Endothelial cell (in vitro differentiated cells): Measurements from ENCODE around the gene ZFAND3. TPM values are rescaled to one million over a fixed set of nuclear protein-coding genes. Genes with fewer than 3 reads are reported as not detected.

Experiments used
- DNase-seq: peaks from one replicate; pipeline ENCODE4 v3.0.0; 2021; ENCODE audit warnings: low spot score
- H3K27ac Mint-ChIP-seq: one replicate; pipeline ENCODE4 v1.8.0; 2021; ENCODE audit warnings: mixed read lengths, inconsistent platforms; ENCODE audit not compliant: unreplicated experiment
- H3K27me3 Mint-ChIP-seq: one replicate; pipeline ENCODE4 v1.8.0; 2021; ENCODE audit warnings: mild to moderate bottlenecking, moderate library complexity, mixed read lengths, inconsistent platforms; ENCODE audit not compliant: unreplicated experiment
- H3K36me3 Mint-ChIP-seq: one replicate; pipeline ENCODE4 v1.8.0; 2021; ENCODE audit warnings: mild to moderate bottlenecking, low read depth, mixed read lengths, inconsistent platforms; ENCODE audit not compliant: unreplicated experiment
- H3K4me1 Mint-ChIP-seq: one replicate; pipeline ENCODE4 v1.8.0; 2021; ENCODE audit warnings: mild to moderate bottlenecking, mixed read lengths, inconsistent platforms; ENCODE audit not compliant: unreplicated experiment
- H3K4me3 Mint-ChIP-seq: one replicate; pipeline ENCODE4 v1.8.0; 2021; ENCODE audit warnings: mild to moderate bottlenecking, mixed read lengths, inconsistent platforms; ENCODE audit not compliant: unreplicated experiment
- H3K9me3 Mint-ChIP-seq: one replicate; pipeline ENCODE4 v1.8.0; 2021; ENCODE audit warnings: mixed read lengths, inconsistent platforms; ENCODE audit not compliant: unreplicated experiment
- total RNA-seq: library from RNA; stranded (reverse); fragmentation: NEBNext Ultra II Directional; extraction: Animal tissue kit (Norgen Biotek cat#: 25700); gene quantifications from one replicate; pipeline ENCODE4 v1.2.1, GENCODE V29; 2021; ENCODE audit not compliant: unreplicated experiment
- TF ChIP-seq, protein P1 (sequence below): fragments of 200-600 bp; sonication (generic); IDR thresholded peaks from one replicate; pipeline ENCODE4 v1.5.0; 2021; ENCODE audit warnings: antibody characterized with exemption; ENCODE audit not compliant: unreplicated experiment

Gene ZFAND3
- total RNA-seq, 1 donor from 2014 or later: 96.3 TPM

DNA sequence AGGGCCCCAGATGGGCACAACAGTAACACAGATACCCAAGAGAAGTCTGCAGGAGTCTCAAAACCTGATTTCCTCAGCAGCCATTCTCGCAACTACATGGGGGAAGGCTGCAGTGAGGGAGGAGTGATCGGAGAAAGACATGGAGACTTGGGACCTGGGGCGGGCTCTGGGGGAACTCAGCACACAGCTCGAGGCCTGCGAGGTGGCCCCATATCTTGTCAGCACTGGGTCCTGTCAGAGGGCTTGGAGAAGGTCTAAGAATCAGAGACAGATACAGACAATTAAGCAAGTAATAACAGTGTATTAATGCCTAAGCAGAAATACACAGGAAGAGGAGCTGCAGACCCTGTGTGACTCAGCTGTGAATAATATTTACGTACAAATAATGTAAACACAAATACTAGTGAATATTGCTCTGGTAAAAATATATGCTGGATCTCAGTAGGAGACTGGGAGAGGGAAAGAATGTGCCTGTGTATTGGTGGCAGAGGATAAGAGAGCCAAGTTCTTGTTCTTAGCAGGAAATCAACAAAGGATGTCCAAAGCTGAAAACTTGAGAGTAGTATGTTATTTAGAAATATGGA lies 336.2 kb downstream of the ZFAND3 start:
- no peak overlapping the region for H3K4me3 Mint-ChIP-seq

DNA sequence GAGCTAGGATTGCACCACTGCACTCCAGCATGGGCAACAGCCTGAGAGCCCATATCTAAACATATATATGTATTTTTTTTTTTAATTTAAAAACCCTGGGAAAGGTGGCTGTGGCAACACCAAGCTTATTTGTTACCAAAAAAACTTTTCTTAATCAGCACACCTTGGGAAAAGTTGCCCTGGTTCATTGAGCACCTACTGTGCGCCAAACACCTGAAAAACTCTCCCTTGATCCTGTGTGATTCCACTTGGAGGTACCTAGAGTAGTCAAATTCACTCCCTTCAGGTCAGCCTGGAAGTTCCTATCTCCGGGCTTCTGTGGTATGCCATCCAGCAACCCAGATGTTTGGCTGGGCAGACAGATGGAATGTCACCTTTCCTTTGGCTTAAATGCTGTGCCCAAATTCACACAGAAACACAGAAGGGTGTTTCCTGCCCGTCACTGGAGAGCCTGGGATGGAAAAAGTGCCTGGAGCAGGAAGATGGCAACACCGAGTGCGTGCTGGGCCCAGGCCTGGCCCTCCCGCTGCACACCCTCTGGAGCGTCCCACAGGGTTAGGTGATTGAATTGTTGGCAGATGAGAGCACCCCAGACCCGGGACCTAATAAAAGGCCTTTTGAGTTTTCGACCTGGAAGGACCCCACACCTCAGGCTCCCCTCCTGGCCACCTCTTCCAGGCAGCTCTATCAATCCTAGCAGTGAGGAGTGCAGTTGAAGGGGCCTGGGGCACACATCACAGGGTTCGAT lies 337.5 kb downstream of the ZFAND3 start:
- Mint-ChIP-seq H3K9me3 (no peaks in the 10 kb centered on the region), H3K36me3 (peaks cover 40% of the 10 kb centered on the region), H3K4me1 (peaks cover 27% of the 10 kb centered on the region), H3K27me3 (peaks cover 28% of the 10 kb centered on the region), H3K27ac (no peak overlapping the region), H3K4me3 (no peak overlapping the region)
- no peak for DNase-seq
- TF ChIP-seq, protein P1, sequence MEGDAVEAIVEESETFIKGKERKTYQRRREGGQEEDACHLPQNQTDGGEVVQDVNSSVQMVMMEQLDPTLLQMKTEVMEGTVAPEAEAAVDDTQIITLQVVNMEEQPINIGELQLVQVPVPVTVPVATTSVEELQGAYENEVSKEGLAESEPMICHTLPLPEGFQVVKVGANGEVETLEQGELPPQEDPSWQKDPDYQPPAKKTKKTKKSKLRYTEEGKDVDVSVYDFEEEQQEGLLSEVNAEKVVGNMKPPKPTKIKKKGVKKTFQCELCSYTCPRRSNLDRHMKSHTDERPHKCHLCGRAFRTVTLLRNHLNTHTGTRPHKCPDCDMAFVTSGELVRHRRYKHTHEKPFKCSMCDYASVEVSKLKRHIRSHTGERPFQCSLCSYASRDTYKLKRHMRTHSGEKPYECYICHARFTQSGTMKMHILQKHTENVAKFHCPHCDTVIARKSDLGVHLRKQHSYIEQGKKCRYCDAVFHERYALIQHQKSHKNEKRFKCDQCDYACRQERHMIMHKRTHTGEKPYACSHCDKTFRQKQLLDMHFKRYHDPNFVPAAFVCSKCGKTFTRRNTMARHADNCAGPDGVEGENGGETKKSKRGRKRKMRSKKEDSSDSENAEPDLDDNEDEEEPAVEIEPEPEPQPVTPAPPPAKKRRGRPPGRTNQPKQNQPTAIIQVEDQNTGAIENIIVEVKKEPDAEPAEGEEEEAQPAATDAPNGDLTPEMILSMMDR: no peak

More for the DNA sequence above, 336.2 kb downstream of the ZFAND3 start:
- DNase-seq: no peak
- Mint-ChIP-seq H3K4me1 (peaks cover 19% of the 10 kb centered on the region), H3K9me3 (no peaks in the 10 kb centered on the region), H3K27me3 (peaks cover 20% of the 10 kb centered on the region), H3K36me3 (peaks cover 29% of the 10 kb centered on the region), H3K27ac (peak overlapping the region; percentile 79)
- TF ChIP-seq, protein P1: no peak

DNA sequence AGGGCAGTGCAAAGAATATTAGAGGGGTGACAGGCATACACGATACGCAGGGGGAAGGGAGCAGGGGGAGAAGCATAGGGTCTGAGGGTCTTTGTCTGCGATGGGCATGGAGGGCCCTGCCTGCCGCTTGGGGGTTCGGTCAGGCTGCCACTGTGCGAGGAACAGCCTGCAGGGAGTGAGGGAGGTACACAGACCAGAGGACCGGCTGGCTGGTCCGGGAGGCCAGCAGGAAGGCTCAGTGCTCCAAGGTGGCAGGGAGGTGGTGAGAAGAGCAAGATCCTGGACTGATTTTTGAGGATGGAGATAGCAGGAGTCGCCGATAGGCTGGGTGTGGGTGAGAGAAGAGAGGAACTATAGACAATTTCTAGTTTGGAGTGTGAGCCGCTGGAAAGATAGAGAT lies 338.4 kb downstream of the ZFAND3 start:
- no peak for DNase-seq
- Mint-ChIP-seq H3K4me3 (no peak overlapping the region), H3K4me1 (peaks cover 27% of the 10 kb centered on the region), H3K27me3 (peaks cover 29% of the 10 kb centered on the region), H3K27ac (no peak overlapping the region), H3K36me3 (peaks cover 38% of the 10 kb centered on the region), H3K9me3 (no peaks in the 10 kb centered on the region)
- TF ChIP-seq, protein P1: no peak

DNA sequence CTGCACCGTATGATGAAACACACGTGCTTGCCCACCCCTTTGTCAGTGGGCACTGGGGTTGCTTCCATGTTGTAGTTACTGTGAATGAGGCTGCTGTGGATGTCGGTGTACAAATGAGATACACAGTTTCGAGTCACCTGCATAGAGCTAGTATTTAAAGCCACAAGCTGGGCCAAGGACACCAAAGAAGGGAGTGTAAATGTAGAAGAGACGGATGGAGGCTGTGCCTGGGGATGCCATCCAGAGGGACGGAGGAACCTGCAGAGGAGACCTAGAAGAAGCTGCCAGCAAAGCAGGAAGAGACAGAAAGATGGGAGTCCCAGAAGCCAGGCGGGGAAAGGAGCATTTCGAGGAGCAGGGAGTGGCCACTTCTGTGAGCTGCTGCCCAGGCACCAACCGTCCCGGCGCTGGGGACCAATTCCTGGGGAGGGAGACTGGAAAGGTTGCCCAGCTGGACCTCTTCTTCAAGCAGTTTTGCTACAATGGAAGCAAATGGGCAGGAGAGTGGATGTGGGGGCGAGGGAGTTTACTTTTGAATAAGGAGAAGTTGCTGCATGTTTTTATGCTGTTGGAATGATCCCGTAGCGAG lies 339.3 kb downstream of the ZFAND3 start:
- DNase-seq: no peak
- Mint-ChIP-seq H3K9me3 (no peaks in the 10 kb centered on the region), H3K4me3 (no peak overlapping the region), H3K27me3 (peaks cover 30% of the 10 kb centered on the region), H3K27ac (no peak overlapping the region), H3K4me1 (peaks cover 27% of the 10 kb centered on the region), H3K36me3 (peaks cover 36% of the 10 kb centered on the region)
- TF ChIP-seq, protein P1: no peak

DNA sequence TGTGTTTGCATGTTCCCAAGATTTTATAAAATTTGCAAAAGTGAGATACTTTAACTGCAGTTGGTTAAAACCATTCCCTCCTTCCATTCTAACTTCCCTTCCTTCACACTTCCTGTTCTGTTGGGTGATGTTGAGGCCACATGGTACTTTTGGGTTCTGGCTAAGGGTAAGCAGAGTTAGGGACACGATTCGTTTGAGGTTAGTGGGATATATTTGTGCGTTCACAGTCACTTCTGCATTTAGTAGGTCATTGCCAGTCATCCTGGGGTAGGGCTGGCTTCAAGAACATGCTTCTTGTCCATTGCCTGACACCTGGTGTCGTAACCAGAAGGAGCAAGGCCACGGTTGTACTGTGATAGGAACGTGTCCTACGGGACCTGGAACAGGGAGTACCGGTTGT lies 340.1 kb downstream of the ZFAND3 start:
- Mint-ChIP-seq H3K4me3 (no peak overlapping the region), H3K9me3 (no peaks in the 10 kb centered on the region), H3K27me3 (peaks cover 35% of the 10 kb centered on the region), H3K27ac (no peak overlapping the region), H3K36me3 (peaks cover 36% of the 10 kb centered on the region), H3K4me1 (peaks cover 25% of the 10 kb centered on the region)
- DNase-seq: no peak
- TF ChIP-seq, protein P1: no peak
